K562 (cell line): ENCODE measurements around the gene TMEM167A. TPM values are rescaled to one million over a fixed set of nuclear protein-coding genes. Genes with fewer than 3 reads are reported as not detected.

Experiments
- CHD2 ChIP-seq: IDR thresholded peaks from 2 replicates; pipeline ENCODE4 v1.6.1; 2011; ENCODE audit warnings: low read depth, low read length
- EP400 ChIP-seq: fragments of 450-650 bp; IDR thresholded peaks from 2 replicates; pipeline ENCODE4 v1.6.1; 2017; ENCODE audit warnings: antibody characterized with exemption, mild to moderate bottlenecking, moderate library complexity
- ESRRB ChIP-seq: fragments of 250-450 bp; sonication (Bioruptor Pico); IDR thresholded peaks from 2 replicates; pipeline ENCODE4 v1.5.0; 2020; ENCODE audit warnings: mild to moderate bottlenecking, moderate library complexity, borderline replicate concordance
- GATA2 ChIP-seq: sonication (generic); formaldehyde crosslinking; IDR thresholded peaks from 2 replicates; pipeline ENCODE4 v1.4.0; 2020; ENCODE audit warnings: mild to moderate bottlenecking, missing genetic modification reagents
- HSF4 ChIP-seq: fragments of 250-450 bp; sonication (Bioruptor Pico); IDR thresholded peaks from 2 replicates; pipeline ENCODE4 v2.1.2; 2022; ENCODE audit warnings: mild to moderate bottlenecking, moderate library complexity, borderline replicate concordance
- ILK ChIP-seq: fragments of 450-650 bp; IDR thresholded peaks from 2 replicates; pipeline ENCODE4 v1.6.1; 2016; ENCODE audit warnings: missing genetic modification characterization, low read depth, mild to moderate bottlenecking, missing compliant biosample characterization, moderate library complexity, borderline replicate concordance
- MYBL2 ChIP-seq, 2 experiments: fragments of 450-650 bp in 1 of 2; sonication (generic) in 1 of 2; formaldehyde crosslinking in 1 of 2; IDR thresholded peaks; 2 replicates each; pipeline versions ENCODE4 v1.6.1 to v1.8.1; 2017 to 2022; ENCODE audit warnings: borderline replicate concordance in 1 of 2, inconsistent platforms in 1 of 2, low read depth in 1 of 2, mild to moderate bottlenecking in 1 of 2, missing genetic modification reagents in 1 of 2, moderate library complexity in 1 of 2
- NELFE ChIP-seq: IDR thresholded peaks from 2 replicates; pipeline ENCODE4 v1.6.1; 2011; ENCODE audit warnings: mild to moderate bottlenecking; ENCODE audit not compliant: insufficient read depth, insufficient read length
- PHTF2 ChIP-seq: fragments of 250-450 bp; sonication (Bioruptor Pico); IDR thresholded peaks from 2 replicates; pipeline ENCODE4 v1.5.0; 2021; ENCODE audit warnings: mild to moderate bottlenecking
- PTRF ChIP-seq: fragments of 450-650 bp; IDR thresholded peaks from 2 replicates; pipeline ENCODE4 v1.6.1; 2016; ENCODE audit warnings: mild to moderate bottlenecking, missing genetic modification characterization, missing compliant biosample characterization
- THAP12 ChIP-seq: fragments of 250-450 bp; sonication (Bioruptor Pico); IDR thresholded peaks from 2 replicates; pipeline ENCODE4 v1.9.0; 2021; ENCODE audit warnings: mild to moderate bottlenecking, inconsistent platforms
- ZBTB1 ChIP-seq: sonication (generic); formaldehyde crosslinking; IDR thresholded peaks from 2 replicates; pipeline ENCODE4 v1.8.1; 2023; ENCODE audit warnings: missing genetic modification reagents, low read depth, mild to moderate bottlenecking, borderline replicate concordance
- ZNF143 ChIP-seq: sonication (generic); formaldehyde crosslinking; IDR thresholded peaks from 2 replicates; pipeline ENCODE4 v1.9.0; 2022; ENCODE audit warnings: mild to moderate bottlenecking, missing genetic modification reagents
- ZNF184 ChIP-seq: sonication (generic); formaldehyde crosslinking; IDR thresholded peaks from 2 replicates; pipeline ENCODE4 v1.5.0; 2020; ENCODE audit warnings: missing genetic modification reagents
- ZNF76 ChIP-seq: fragments of 250-450 bp; sonication (Bioruptor Pico); IDR thresholded peaks from 2 replicates; pipeline ENCODE4 v1.4.0; 2020; ENCODE audit warnings: mild to moderate bottlenecking, moderate library complexity, borderline replicate concordance
- ZNF77 ChIP-seq: fragments of 250-450 bp; sonication (Bioruptor Pico); IDR thresholded peaks from 2 replicates; pipeline ENCODE4 v1.5.0; 2020
- polyA plus RNA-seq, 8 experiments: library from polyadenylated mRNA; depleted of rRNA in 4 of 8; stranded (reverse) in 5 of 8; unstranded in 3 of 8; fragments of >200 nt; fragmentation: Nextera tagmentation in 2 of 8; fragmentation: Illumina TruSeq in 1 of 8; extraction: Ambion mirVana in 2 of 8; extraction: Trizol in 1 of 8; gene quantifications; 2 replicates each; pipeline versions ENCODE4 v1.2.1 to v1.2.3, GENCODE V29; 2011 to 2014; ENCODE audit warnings: inconsistent platforms in 1 of 8, missing spikeins in 1 of 8
- total RNA-seq, 7 experiments: library from RNA; depleted of rRNA in 6 of 7; stranded (reverse); fragments of >200 nt in 6 of 7; fragmentation: Illumina TruSeq in 2 of 7; extraction: Trizol in 2 of 7; gene quantifications; 2 replicates each; pipeline versions ENCODE4 v1.2.1 to v1.2.3, GENCODE V29; 2011 to 2021; ENCODE audit warnings: low replicate concordance in 1 of 7
- TF ChIP-seq, protein P1 (sequence below): fragments of 450-650 bp; IDR thresholded peaks from 2 replicates; pipeline ENCODE4 v1.6.1; 2016; ENCODE audit warnings: low read depth, mild to moderate bottlenecking, moderate library complexity
- TF ChIP-seq, protein P2 (sequence below), 2 experiments: IDR thresholded peaks in 1 of 2; conservative IDR thresholded peaks in 1 of 2; 2 replicates each; pipeline ENCODE4 v1.6.1; 2016; ENCODE audit warnings: low read depth in 2 of 2, mild to moderate bottlenecking in 1 of 2, missing compliant biosample characterization in 1 of 2, missing genetic modification characterization in 1 of 2, moderate library complexity in 1 of 2
- TF ChIP-seq, protein P3 (sequence below): fragments of 450-650 bp; conservative IDR thresholded peaks from 2 replicates; pipeline ENCODE4 v1.6.1; 2016; ENCODE audit warnings: missing genetic modification characterization, low read depth, mild to moderate bottlenecking, missing compliant biosample characterization, moderate library complexity

TMEM167A gene
- total and polyA plus RNA-seq, 9 of the 15 experiments (the other 6 are each of a cell fraction or from before 2014, with no cell fraction given): 35.3 to 458 (median 110) TPM

DNA sequence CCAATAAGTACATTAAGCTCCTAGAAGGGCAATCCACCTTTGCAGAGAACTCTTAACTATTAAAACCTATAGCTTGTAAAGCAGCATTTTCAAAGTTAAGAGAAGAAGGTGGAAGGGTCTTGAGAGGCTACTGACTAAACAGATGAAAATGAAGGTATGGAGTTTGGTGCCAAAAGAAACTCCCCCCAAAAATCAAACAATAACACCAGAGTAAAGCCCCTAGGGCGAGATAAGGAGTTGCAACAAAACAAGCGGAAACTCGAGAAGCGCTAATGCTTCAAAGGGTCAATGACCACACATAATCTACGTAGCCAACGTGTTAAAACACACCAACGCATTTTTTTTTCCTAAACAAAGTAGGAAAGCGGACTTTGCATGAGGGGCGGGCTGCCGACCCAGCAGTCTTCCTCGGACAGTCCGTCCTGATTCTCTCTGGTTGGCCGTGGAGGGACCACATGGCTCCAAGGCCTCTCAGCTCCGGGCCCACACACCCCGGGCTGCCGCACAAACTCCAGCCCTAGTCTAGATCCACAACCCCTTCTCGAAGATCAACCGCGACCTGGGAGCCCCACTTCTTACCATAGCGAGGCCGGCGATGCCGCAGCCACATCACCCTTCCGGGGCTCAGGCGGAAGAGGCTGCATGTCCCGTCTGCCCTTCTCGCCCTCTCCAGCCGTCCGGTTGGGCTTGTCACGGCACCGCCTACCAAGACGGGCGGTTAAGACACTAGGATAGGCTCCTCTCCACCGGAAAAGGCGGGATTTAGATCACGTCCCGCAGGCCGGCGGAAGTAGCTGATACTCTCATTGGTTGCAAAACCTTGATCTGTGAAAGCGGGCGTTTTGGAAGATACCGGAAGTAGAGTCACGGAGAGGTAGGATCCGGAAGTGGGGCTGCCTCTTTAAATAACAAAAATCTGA is at the start of gene TMEM167A, which contains the start of gene XRCC4 (continued):
- no peak for TF ChIP-seq MYBL2 (IDR thresholded peaks at IDR 0.05; ENCODE audit: low read depth)
- TF ChIP-seq MYBL2 (CRISPR knock-in tag; IDR thresholded peaks at IDR 0.05; ENCODE audit: borderline replicate concordance): no peak
- no peak for TF ChIP-seq ILK (tag)
- TF ChIP-seq PHTF2 (CRISPR knock-in tag): no peak
- TF ChIP-seq GATA2: no peak
- no peak for TF ChIP-seq ZNF143 (CRISPR knock-in tag)
- peak; percentile 40; the same call in 1 of the 2 replicates for TF ChIP-seq ZBTB1 (CRISPR knock-in tag)
- TF ChIP-seq ESRRB (CRISPR knock-in tag): no peak
- TF ChIP-seq EP400: peak; percentile 99
- no peak for TF ChIP-seq ZNF184
- TF ChIP-seq, protein P1, sequence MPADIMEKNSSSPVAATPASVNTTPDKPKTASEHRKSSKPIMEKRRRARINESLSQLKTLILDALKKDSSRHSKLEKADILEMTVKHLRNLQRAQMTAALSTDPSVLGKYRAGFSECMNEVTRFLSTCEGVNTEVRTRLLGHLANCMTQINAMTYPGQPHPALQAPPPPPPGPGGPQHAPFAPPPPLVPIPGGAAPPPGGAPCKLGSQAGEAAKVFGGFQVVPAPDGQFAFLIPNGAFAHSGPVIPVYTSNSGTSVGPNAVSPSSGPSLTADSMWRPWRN: no peak
- TF ChIP-seq PTRF (tag): no peak
- no peak for TF ChIP-seq ZNF77 (CRISPR knock-in tag)
- TF ChIP-seq, protein P2, sequence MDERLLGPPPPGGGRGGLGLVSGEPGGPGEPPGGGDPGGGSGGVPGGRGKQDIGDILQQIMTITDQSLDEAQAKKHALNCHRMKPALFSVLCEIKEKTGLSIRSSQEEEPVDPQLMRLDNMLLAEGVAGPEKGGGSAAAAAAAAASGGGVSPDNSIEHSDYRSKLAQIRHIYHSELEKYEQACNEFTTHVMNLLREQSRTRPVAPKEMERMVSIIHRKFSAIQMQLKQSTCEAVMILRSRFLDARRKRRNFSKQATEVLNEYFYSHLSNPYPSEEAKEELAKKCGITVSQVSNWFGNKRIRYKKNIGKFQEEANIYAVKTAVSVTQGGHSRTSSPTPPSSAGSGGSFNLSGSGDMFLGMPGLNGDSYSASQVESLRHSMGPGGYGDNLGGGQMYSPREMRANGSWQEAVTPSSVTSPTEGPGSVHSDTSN (CRISPR knock-in tag; IDR thresholded peaks at IDR 0.05; ENCODE audit: low read depth): no peak
- TF ChIP-seq, protein P2 (tag; conservative IDR thresholded peaks at IDR 0.05; ENCODE audit: low read depth): peak; percentile 69
- TF ChIP-seq HSF4 (CRISPR knock-in tag): no peak
- TF ChIP-seq ZNF76 (CRISPR knock-in tag): no peak
- TF ChIP-seq CHD2: no peak
- TF ChIP-seq THAP12 (CRISPR knock-in tag): peak; percentile 87
- TF ChIP-seq NELFE: no peak
- TF ChIP-seq, protein P3, sequence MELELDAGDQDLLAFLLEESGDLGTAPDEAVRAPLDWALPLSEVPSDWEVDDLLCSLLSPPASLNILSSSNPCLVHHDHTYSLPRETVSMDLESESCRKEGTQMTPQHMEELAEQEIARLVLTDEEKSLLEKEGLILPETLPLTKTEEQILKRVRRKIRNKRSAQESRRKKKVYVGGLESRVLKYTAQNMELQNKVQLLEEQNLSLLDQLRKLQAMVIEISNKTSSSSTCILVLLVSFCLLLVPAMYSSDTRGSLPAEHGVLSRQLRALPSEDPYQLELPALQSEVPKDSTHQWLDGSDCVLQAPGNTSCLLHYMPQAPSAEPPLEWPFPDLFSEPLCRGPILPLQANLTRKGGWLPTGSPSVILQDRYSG (tag): no peak
